Mucosa of descending colon (tissue), 3 donors: Measurements from ENCODE around the gene TMEM161B. TPM values are rescaled to one million over a fixed set of nuclear protein-coding genes. Genes with fewer than 3 reads are reported as not detected.

Experiments used
- ATAC-seq: fragments of 200-7000 bp; cut with Tn5 transposase; one replicate; pipeline ENCODE4 v1.9.1; 2020; ENCODE audit warnings: mild to moderate bottlenecking, moderate library complexity
- DNase-seq, 3 donors: peaks; one replicate each; pipeline ENCODE4 v3.0.0-alpha.2; 2020
- H3K36me3 ChIP-seq: fragments of 200-600 bp; one replicate; pipeline ENCODE4 v1.8.0; 2021; ENCODE audit warnings: low read depth, mild to moderate bottlenecking
- H3K4me1 ChIP-seq: fragments of 200-600 bp; one replicate; pipeline ENCODE4 v1.8.0; 2021; ENCODE audit warnings: low read depth, mild to moderate bottlenecking
- H3K4me3 ChIP-seq: fragments of 200-600 bp; one replicate; pipeline ENCODE4 v1.8.0; 2021; ENCODE audit warnings: mild to moderate bottlenecking
- H3K9me3 ChIP-seq: fragments of 200-600 bp; one replicate; pipeline ENCODE4 v1.8.0; 2021; ENCODE audit warnings: mild to moderate bottlenecking
- intact Hi-C, 2 donors: fragments of 100-400 bp; cut with DNase I in 1 of 2; cut with micrococcal nuclease in 1 of 2; formaldehyde crosslinking; loops; one replicate each; pipeline versions ENCODE4 v1.11.0 to v1.11.1; 2022; cut with DNase I, micrococcal nuclease
- total RNA-seq, 3 donors: library from RNA; stranded (reverse); fragmentation: NEBNext Ultra II Directional in 2 of 3; extraction: Animal tissue kit (Norgen Biotek cat#: 25700) in 2 of 3; gene quantifications; one replicate each; pipeline versions ENCODE4 v1.2.1 to v1.2.4, GENCODE V29; 2021 to 2023
- TF ChIP-seq, protein P1 (sequence below): fragments of 200-600 bp; IDR thresholded peaks from one replicate; pipeline ENCODE4 v1.8.0; 2022; ENCODE audit warnings: antibody characterized with exemption, mild to moderate bottlenecking
- donor health status: DM: no; HTN: no; CAD: no; lungs with moderate emphysema.
- donor health status: DM: no; HTN: no; CAD: no.
- donor health status: DM: no; HTN: yes; CAD: no.

Gene TMEM161B
- total RNA-seq, 3 donors from 2014 or later, result 20.6 to 31.9 (median 27.8) TPM

DNA sequence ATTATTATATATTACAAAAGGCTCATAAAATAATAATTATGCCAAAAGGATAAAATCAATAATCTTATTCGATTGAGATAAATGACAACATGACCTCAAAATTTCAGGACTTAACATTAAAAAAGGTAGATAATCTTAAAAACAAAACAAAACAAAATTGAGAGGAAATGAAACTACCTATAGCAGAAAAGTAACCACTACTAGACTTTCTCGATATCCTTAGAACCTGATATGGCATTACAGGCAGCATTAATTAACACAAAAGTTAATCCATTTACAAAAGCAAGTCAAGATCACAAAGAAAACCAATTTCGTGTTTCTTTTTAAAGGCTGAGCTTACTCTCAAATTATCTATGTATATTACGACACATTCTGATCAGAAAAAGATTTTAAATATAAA, 29.9 kb downstream of the TMEM161B start:
- ATAC-seq (no peak), DNase-seq (no peak)
- H3K36me3 ChIP-seq, result no peaks in the 10 kb centered on the region
- intact Hi-C loops, result no loop called here
- H3K9me3 ChIP-seq, result no peaks in the 10 kb centered on the region
- H3K4me1 ChIP-seq, result no peaks in the 10 kb centered on the region
- TF ChIP-seq, protein P1, sequence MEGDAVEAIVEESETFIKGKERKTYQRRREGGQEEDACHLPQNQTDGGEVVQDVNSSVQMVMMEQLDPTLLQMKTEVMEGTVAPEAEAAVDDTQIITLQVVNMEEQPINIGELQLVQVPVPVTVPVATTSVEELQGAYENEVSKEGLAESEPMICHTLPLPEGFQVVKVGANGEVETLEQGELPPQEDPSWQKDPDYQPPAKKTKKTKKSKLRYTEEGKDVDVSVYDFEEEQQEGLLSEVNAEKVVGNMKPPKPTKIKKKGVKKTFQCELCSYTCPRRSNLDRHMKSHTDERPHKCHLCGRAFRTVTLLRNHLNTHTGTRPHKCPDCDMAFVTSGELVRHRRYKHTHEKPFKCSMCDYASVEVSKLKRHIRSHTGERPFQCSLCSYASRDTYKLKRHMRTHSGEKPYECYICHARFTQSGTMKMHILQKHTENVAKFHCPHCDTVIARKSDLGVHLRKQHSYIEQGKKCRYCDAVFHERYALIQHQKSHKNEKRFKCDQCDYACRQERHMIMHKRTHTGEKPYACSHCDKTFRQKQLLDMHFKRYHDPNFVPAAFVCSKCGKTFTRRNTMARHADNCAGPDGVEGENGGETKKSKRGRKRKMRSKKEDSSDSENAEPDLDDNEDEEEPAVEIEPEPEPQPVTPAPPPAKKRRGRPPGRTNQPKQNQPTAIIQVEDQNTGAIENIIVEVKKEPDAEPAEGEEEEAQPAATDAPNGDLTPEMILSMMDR, result no peak
- H3K4me3 ChIP-seq, result no peak overlapping the region

DNA sequence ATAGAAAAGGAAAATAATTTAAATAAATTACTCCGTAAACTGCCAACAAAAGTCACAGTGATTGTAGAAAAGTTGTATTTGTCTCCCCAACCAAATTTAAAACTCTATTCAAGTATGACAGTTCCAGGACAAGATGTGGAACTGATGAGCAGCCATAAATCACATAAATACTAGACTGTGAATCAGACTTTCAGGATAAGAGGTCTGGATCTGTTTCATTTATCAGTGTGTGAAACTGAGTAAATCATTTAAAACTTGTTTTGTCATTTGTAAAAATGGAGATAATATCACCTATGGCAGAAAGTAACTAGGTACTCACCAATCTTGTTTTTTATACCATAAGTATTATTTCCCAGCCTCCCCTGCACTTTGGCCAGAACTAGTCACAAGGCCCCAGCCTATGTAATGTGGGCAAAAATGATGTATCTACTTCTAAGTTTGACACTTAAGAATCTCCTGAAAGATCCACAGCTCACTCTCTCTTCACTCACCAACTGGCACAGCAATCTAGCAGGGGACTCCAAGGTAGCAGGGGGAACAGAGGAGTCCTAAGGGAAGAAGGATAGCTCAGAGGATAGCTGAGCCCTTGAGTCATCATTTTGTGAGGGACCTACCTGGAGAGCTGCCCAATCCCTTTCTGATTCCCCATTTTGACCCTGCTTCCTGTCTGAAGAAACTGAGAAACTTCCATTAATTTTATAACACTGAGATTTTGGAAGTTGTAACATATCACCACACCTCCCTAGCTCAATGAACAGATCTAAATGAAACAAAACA, 31.6 kb downstream of the TMEM161B start:
- ATAC-seq (no peak), DNase-seq (no peak)
- Histone ChIP-seq H3K9me3 (no peaks in the 10 kb centered on the region), H3K4me1 (no peaks in the 10 kb centered on the region), H3K36me3 (no peaks in the 10 kb centered on the region), H3K4me3 (no peak overlapping the region)
- intact Hi-C loops, result no loop called here
- TF ChIP-seq, protein P1, result no peak

DNA sequence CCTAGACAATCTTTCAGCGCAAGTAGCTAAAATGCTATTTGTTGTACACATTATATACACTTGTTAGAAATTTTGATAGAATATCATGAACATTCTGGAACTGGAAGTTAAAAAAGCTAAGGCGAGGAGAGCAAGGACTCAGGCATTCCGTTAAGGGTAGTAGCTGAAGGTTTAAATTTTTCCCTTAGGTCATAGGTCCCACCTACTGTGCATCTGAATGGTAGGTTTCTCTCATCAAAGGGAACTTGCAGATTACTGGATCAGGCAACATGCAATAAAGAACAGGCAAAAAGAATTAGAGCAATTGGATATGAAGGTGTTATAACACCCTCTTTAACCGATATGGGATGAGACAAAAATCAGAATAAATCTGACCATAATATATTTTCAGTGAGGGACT, 32.8 kb downstream of the TMEM161B start:
- no peaks in the 10 kb centered on the region for H3K9me3 ChIP-seq
- no peak for ATAC-seq
- intact Hi-C loops, result no loop called here

DNA sequence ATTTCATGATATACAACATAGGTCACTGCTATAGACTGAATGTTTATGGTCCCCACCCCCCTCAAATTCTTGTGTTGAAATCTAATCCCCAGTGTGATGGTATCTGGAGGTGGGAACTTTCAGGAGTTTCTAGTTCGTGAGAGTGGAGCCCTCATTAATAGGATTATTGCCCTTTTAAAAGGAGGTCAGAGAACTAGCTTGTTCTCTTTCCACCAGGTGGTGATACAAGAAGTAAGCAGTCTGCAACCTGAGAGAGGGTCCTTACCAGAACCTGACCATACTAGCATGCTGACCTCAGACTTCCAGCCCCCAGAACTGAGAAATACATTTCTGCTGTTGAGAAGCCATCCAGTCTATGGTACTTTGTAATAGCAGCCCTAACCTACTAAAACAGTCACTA, 33.3 kb downstream of the TMEM161B start:
- intact Hi-C loops, result no loop called here
- Histone ChIP-seq H3K36me3 (no peaks in the 10 kb centered on the region), H3K4me3 (no peak overlapping the region), H3K9me3 (no peaks in the 10 kb centered on the region), H3K4me1 (no peaks in the 10 kb centered on the region)
- ATAC-seq (no peak), DNase-seq (no peak)
- TF ChIP-seq, protein P1, result no peak

More for the DNA sequence above, 32.8 kb downstream of the TMEM161B start:
- no peak for DNase-seq
- Histone ChIP-seq H3K4me1 (no peaks in the 10 kb centered on the region), H3K4me3 (no peak overlapping the region), H3K36me3 (no peaks in the 10 kb centered on the region)
- TF ChIP-seq, protein P1, result no peak

DNA sequence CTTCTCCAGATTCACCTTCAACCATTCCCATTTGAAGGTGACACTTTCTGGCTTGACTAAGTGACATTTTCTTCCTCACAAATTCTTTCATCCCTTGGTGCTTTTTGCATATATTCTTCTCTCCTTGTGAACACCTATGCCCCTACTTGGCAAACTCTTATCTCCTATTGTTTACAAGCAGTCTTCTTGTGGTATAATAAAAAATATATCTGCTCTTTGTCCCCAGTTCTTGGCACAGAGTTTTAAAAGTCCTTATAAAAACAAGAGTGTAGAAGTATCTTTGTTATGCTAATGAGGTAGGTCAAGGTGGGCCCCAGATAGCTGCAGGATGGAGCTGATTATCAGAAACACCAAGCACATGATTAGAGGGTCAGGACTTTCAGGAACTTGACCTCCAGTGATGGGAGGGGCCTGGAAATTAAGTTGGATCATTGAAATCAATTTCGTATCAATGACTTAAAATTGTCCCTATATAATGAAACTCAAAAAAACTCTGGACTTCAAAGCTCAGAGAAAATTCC, 38.0 kb downstream of the TMEM161B start:
- ATAC-seq (peak; percentile 49), DNase-seq (peak in 1 of 3 donors; percentile 10)
- H3K4me1 ChIP-seq, result no peaks in the 10 kb centered on the region
- no peaks in the 10 kb centered on the region for H3K36me3 ChIP-seq
- no peak overlapping the region for H3K4me3 ChIP-seq
- no peaks in the 10 kb centered on the region for H3K9me3 ChIP-seq
- intact Hi-C loops, result no loop called here
- TF ChIP-seq, protein P1, result no peak
